CD4-positive, alpha-beta T cell treated with Interleukin-12 subunit alpha and Interleukin-12 subunit beta, for 1 hour (primary cell): ENCODE measurements around the gene PHLDB3.
"Not testable (repeated sequence)": the region's sequence is repeated elsewhere in the genome, so short reads cannot be mapped to it uniquely, and the experiment has no call there.

Experiments used
- DNase-seq: peaks from one replicate; pipeline ENCODE4 v3.0.0-alpha.2; 2020

Gene PHLDB3

DNA sequence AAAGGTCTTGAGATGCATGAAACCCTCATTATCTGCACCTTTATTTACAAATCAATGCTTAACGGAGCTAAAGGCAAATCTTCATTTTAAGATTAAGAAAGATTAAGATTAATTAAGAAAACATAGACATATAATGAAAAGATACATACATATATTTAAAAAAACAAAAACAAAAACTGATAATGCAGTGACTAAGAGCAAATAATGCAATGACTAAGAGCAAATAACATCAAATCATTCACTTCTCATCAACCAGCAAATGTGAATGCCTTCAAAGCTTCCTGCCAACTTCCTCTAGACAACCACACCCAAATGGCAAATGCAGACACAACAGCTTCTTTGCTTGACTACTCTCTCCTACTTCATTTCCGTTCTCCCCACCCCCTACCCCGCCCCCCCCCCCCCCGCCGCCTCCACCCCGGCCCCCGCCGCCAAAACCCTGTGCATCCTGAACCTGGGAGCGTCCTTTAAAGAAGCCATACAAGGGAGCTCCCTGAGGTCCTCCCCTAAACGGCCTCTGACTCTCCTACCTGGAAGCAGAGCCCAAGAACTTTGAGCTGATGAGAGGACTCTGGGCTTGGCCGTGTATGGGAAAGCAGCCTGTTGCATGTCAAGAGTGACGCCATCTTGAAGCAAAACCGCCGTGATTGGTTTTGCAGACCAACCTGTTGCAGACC is 65.4 kb downstream of the PHLDB3 start:
- DNase-seq = peak; percentile 87

DNA sequence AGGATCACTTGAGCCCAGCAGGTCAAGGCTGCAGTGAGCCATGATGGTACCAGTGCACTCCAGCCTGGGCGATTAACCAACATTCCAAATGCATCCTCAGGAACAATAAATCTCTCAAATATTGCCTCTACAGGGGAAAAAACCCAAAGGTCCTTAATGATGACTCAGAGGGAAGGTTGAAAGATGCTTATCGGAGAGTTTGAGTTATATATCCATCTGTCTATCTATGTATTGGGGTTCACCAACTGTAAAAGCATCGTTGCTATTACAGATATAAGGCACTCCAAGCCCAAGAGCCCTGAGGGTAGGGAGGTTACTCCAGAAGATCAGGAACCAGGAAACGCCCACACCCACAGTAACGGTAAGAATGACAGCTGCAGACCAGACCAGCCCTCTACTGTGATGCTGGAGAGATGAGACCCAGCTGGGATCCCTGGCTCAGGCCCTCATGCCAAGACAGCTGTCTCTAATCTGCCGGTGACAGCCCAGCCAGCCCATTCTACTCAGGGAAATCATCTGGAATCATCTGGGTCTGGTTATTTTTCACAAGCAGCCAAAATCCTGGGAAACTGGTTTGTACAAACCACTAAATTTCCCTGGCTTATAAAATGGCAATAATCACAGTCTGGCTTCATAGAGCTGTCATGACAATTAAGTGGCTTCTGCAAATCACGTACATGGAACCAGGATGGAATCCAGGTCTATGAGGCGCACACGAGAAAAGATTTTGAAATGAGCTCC is 66.1 kb downstream of the PHLDB3 start:
- DNase-seq = no peak

DNA sequence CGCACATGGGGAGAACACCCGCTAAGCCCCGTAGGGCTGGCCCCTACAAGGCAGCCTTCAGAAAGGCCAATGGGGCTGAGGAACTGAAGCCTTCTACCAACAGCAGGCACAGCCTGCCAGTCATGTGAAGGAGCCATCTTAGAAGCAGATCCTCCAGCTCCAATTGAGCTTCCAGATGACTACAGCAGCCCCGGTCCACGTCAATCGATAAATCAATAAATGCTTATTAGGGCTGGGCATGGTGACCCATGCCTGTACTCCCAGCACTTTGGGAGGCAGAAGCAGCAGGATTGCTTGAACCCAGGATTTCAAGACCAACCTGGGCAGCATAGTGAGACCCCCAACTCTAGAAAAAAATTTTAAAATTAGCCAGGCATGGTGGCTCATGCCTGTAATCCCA is 66.8 kb downstream of the PHLDB3 start:
- no peak for DNase-seq

DNA sequence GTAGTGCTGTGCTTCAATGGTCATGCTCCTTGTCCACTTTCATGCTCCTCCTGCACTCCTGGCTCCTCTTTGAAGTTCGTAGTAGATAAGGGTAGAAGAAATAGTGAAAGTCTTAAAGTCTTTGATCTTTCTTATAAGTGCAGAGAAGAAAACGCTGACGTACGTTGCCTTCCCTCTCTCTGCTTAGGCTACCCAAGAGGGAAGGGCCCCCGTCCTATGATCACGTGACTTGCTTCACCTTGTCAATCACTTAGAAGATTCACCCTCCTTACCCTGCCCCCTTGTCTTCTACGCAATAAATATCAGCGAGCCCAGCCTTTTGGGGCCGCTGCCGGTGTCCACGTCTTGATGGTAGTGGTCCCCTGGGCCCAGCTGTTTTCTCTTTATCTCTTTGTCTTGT is 67.3 kb downstream of the PHLDB3 start:
- not testable (repeated sequence) for DNase-seq

DNA sequence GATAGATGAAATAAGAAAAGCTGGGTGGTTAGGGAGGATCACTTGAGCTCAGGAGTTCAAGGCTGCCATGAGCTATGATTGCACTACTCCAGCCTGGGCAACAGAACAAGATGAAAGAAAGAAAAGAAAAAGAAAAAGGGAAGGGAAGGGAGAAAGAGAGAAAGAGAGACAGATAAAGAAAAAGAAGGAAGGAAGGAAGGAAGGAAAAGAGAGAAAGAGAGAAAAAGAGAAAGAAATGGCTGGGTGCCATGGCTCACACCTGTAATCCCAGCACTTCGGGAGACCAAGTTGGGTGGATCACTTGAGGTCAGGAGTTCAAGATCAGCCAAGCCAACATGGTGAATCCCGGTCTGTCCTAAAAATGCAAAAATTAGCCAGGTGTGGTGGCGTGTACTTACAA is 68.8 kb downstream of the PHLDB3 start:
- DNase-seq = no peak

DNA sequence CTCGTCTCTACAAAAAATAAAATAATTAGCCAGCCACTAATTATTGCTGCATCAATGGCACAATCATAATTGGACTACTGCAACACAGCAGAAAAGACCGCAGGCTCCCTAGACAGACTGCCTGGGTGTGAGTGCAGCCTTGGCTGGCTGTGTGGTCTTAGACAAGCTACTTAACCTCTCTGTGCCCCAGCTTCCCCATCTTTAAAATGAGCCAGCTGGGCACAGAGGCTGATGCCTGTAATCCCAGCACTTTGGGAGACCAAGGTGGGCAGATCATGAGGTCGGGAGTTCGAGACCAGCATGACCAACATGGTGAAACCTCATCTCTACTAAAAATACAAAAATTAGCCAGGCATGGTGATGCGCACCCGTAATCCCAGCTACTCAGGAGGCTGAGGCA is 70.9 kb downstream of the PHLDB3 start:
- DNase-seq = no peak

DNA sequence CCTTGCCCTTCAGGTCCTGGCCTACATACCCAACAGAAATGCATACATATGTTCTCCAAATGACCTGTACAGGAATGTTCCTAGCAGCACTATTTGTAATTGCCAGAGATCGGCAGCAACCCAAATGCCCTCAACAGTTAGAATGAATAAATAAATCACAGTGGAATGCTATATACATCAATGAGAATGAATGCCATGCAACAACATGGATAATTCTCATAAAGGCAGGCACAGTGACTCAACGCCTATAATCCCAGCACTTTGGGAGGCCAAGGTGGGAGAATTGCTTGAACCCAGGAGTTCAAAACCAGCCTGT is 71.2 kb downstream of the PHLDB3 start:
- no peak for DNase-seq

DNA sequence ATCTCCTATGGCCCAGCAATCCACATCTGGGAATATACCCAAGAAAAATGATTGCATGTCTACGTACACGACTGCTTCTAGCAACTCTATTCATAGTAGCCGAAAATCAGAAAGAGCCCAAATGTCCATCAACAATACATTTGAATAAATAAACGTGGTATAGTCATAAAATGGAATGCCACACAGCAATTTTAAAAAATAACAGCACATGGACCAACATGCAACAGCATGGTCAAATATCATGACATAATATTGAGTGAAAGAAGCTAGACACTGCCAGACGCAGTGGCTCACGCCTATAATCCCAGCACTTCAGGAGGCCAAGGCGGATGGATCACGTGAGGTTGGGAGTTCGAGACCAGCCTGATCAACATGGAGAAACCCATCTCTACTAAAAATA is 73.6 kb downstream of the PHLDB3 start:
- DNase-seq = no peak

DNA sequence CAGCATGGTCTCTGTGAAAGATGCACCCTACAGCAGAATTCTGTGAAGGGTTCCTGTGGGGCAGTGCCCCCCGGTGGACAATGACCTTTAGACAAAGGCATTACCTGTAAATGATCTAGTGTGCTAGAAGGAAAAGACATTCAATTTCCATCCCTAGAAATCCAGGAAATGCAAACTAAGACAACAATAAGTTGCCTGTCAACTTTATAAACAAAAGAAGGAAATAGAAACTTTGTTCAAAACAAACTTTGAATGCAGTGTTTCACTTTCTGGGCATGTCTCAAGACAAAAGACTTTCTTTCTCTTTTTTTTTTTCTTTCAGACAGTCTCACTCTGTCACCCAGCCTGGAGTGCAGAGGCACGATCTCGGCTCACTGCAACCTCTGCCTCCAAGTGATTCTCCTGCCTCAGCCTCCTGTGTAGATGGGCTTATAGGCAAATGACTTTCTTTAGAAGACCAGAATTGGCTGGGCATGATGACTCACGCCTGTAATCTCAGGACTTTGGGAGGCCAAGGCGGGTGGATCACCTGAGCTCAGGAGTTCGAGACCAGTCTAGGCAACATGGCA is 74.3 kb downstream of the PHLDB3 start:
- DNase-seq = no peak

DNA sequence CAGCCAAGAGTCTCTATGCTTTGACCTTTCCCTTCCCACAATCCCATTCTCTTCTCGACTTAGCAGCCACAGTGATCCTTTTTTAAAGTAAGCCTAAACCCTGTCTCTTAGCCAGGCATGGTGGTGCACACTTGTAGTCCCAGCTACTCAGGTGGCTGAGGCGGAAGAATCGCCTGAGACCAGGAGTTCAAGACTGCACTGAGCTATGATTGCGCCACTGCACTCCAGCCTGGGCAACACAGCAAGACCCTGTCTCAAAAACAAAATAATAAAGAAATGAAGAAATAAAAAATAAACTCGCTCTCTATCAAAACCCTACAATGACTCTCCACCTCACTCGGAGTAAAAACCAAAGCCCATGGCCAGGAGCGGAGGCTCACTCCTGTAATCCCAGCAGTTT is 75.2 kb downstream of the PHLDB3 start:
- DNase-seq = no peak

DNA sequence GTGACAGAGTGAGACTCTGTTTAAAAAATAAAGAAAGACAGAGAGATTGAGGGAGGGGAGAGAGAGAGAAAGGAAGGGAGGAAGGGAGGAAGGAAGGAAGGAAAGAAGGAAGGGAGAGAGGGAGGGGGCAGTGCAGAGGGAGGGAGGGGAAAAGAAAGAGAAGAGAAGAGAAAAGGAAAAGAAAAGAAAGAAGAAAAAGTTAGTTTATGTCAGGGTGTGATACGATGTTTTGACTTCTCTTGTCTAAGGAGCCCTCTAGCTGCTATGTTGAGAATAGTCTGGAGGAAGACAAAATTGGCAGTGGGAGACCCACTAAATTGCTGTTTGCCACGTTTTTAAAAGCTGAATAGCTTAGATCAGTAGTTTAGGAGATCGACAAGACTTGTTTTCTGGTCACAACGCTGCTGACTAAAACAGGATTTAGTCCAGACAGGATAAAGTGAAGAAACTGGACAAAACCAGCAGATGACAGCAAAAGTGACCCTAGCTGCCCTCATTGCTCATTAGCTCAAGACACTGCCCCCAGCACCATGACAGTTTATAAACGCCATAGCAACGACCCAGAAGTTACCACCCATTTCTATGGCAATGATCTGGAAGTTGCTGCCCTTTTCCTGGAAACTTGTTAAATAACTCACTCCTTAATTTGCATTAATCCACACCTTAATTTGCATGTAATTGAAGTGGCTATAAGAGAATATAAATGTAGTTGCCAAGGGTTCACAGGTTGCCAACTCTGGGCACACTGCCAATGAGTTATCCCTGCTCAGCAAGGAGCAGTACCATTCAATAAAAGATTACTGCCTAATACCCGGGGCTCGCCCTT is 78.8 kb downstream of the PHLDB3 start:
- no peak for DNase-seq
